ENCODE measurements around the gene FRS3. TPM values are rescaled to one million over a fixed set of nuclear protein-coding genes. Genes with fewer than 3 reads are reported as not detected.

Gene FRS3
- total and polyA plus RNA-seq, 11 donors = 3.2 to 6.8 (median 5.1) TPM

GRCh38 chr6:41823178-41823577 is 43.5 kb upstream of the FRS3 start:
- no peak for ATAC-seq
- H3K4me3 ChIP-seq = no peak overlapping the region
- H3K27me3 ChIP-seq = no peaks in the 10 kb centered on the region
- H3K27ac ChIP-seq = no peak overlapping the region
- H3K9me3 ChIP-seq = no peaks in the 10 kb centered on the region
- no peaks in the 10 kb centered on the region for H3K36me3 ChIP-seq
- intact Hi-C loops (cut with DNase I) = no loop called here
- DNase-seq = no peak
- H3K4me1 ChIP-seq = peaks cover 0 to 3% (median 0%) of the 10 kb centered on the region in 12 donors
- no peak for TF ChIP-seq CTCF (IDR thresholded peaks at IDR 0.05)
- TF ChIP-seq POLR2A (IDR thresholded peaks at IDR 0.05) = no peak
- WGBS, 4 donors = 95 to 100% (median 99%) methylated on average over 1 of the region's 1 CpG

DNA sequence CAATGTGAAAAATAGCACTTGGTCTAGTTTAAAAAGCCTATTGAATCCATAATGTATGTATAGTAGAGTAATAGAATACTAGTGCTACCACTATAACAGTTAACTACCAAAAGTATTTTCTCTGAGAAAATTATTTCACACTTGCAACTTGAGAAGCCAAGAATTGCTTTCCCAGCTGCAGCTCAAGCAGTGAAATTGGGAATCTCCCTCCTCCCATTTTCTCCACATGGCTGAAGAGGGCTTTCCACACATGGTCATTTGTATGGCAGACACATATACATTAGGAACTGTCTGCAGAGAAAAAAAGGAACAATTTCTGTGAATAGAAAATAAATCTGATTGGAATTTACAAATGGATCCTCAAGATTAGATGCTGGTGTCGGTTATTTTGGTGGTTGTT is 42.3 kb upstream of the FRS3 start:
- Histone ChIP-seq H3K27ac (no peak overlapping the region), H3K4me3 (no peak overlapping the region), H3K36me3 (no peaks in the 10 kb centered on the region), H3K9me3 (no peaks in the 10 kb centered on the region), H3K27me3 (no peaks in the 10 kb centered on the region), H3K4me1 (peaks cover 0 to 3% (median 0%) of the 10 kb centered on the region in 12 donors)
- DNase-seq (no peak), ATAC-seq (no peak)
- TF ChIP-seq POLR2A (IDR thresholded peaks at IDR 0.05) (no peak), CTCF (IDR thresholded peaks at IDR 0.05) (no peak)
- WGBS, 4 donors = 98 to 100% (median 99%) methylated on average over 1 of the region's 1 CpG
- intact Hi-C loops (cut with DNase I) = no loop called here

DNA sequence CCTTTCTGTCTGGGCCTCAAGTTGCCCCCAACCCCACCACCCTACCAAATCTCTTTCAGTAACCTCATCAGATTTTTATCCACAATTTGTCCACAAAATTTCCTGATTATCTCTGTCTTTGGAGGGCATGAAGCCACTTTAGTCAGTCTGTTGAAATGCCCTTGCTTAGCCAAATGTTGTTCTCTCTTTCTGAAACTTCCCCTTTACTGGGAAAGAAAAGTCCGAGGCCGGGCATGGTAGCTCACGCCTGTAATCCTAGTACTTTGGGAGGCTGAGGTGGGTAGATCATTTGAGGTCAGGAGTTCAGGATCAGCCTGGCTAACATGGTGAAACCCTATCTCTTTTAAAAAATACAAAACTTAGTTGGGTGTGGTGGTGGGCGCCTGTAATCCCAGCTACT is 41.6 kb upstream of the FRS3 start:
- DNase-seq = no peak
- no peaks in the 10 kb centered on the region for H3K36me3 ChIP-seq
- H3K9me3 ChIP-seq = no peaks in the 10 kb centered on the region
- WGBS, 4 donors = 94 to 99% (median 97%) methylated on average over 4 of the region's 4 CpGs
- H3K4me1 ChIP-seq = peaks cover 0 to 3% (median 0%) of the 10 kb centered on the region in 12 donors
- no peak for ATAC-seq
- H3K4me3 ChIP-seq = no peak overlapping the region
- intact Hi-C loops (cut with DNase I) = no loop called here
- H3K27ac ChIP-seq = no peak overlapping the region
- TF ChIP-seq CTCF (IDR thresholded peaks at IDR 0.05) (no peak), POLR2A (IDR thresholded peaks at IDR 0.05) (no peak)
- H3K27me3 ChIP-seq = no peaks in the 10 kb centered on the region

DNA sequence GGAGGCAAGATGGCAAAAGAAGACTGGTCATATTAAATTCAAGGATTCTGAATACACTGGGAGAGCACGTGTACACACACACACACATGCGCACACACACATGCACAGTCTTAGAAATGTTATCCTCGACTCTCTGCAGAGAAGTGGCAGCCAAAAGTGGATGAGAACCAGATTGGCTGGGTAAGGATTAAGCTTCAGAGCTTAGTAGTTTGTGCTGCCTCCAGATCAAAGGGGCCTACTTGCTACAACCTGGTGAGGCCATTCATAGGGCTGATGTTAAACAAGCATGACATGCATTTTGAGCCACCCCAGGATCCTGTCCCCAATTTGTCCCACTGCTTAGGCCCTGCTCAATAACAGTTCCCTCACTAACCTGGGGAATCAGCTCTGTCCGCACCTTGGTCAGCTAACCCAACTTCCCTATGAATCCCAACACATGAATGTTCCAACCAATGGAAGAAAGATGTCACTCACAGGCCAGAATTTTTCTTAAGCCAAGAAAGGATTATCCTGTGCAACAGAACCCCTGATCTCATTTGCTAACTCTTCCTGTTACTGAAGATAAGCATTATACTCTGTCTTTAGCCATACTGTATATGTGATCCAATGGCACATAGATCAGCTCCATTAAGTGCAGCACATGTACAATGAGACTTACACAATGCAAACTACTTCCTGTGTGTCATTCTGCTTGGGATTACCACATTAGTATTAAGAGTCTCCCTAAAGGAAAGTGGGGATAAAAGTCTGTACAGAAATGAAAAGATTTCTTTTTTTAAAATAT is 38.8 kb upstream of the FRS3 start:
- Histone ChIP-seq H3K27ac (no peak overlapping the region), H3K27me3 (no peaks in the 10 kb centered on the region), H3K4me1 (peaks cover 0 to 13% (median 0%) of the 10 kb centered on the region in 12 donors), H3K9me3 (no peaks in the 10 kb centered on the region), H3K36me3 (no peaks in the 10 kb centered on the region), H3K4me3 (no peak overlapping the region)
- no peak for TF ChIP-seq CTCF (IDR thresholded peaks at IDR 0.05)
- no peak for TF ChIP-seq POLR2A (IDR thresholded peaks at IDR 0.05)
- no peak for ATAC-seq
- intact Hi-C loops (cut with DNase I) = no loop called here
- WGBS, 4 donors = 75 to 83% (median 78%) methylated on average over 4 of the region's 4 CpGs
- DNase-seq = no peak

Data from heart left ventricle (tissue), 16 donors.